ENCODE results near the gene CD164.
A peak's percentile ranks its signal among the peaks of the same experiment; 100 is the strongest.
"Not testable (repeated sequence)": the region's sequence is repeated elsewhere in the genome, so short reads cannot be mapped to it uniquely, and the experiment has no call there.

Gene CD164

GRCh38 chr6:109374326-109374892 lies 7.9 kb downstream of the CD164 start:
- no peak for DNase-seq

GRCh38 chr6:109373762-109374161 lies 8.5 kb downstream of the CD164 start:
- DNase-seq, result peak; percentile 62

DNA sequence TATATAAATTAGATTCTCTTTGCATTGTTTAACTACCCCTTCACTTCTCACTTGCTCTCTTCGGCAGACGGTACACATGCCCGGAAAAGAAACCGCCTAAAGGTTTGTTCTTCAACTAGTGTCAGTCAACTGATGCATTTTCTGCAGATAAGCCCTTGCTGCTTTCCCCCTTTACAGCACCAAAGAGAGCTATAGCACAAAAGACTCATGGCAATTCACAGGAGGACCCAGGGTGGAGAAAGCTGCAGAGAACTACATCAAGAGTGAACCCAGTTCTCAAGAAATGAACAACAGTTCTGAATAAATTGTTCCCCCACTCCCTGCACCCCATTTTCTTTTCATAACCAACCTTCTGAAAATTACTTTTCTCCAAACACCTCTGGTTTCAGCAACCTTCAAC lies 8.9 kb downstream of the CD164 start:
- DNase-seq, result peak; percentile 36

DNA sequence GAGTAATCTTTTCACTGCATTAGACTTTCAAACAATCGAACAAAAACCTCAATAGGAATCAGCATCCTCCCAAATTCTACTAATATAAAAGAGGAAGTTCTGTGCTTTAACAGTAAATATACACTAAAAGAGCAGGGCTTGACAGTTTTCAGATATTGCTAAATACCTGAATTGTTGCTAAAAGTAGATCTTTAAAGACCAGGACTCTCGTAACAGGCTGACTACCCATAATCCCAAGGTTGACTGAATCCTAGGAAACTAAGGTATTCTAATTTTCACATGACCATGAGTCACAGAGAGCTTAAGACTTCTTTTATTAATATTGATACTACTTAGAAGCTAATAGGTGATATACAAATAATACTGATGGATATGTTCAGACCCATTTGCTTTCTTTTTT lies 10.1 kb downstream of the CD164 start:
- no peak for DNase-seq

GRCh38 chr6:109370792-109371191 lies 11.5 kb downstream of the CD164 start:
- no peak for DNase-seq

- no peak for DNase-seq
Observed at GRCh38 chr6:109370336-109370735, 11.9 kb downstream of the CD164 start.

- DNase-seq, result no peak
Observed at GRCh38 chr6:109369728-109370127, 12.5 kb downstream of the CD164 start.

GRCh38 chr6:109364382-109365078 lies 17.7 kb downstream of the CD164 start:
- DNase-seq, result not testable (repeated sequence)

- no peak for DNase-seq
Observed at GRCh38 chr6:109363753-109364152, 18.5 kb downstream of the CD164 start.

GRCh38 chr6:109362102-109362884 lies 20.0 kb downstream of the CD164 start:
- DNase-seq, result no peak

GRCh38 chr6:109360791-109361190 lies 21.5 kb downstream of the CD164 start:
- DNase-seq, result no peak

DNA sequence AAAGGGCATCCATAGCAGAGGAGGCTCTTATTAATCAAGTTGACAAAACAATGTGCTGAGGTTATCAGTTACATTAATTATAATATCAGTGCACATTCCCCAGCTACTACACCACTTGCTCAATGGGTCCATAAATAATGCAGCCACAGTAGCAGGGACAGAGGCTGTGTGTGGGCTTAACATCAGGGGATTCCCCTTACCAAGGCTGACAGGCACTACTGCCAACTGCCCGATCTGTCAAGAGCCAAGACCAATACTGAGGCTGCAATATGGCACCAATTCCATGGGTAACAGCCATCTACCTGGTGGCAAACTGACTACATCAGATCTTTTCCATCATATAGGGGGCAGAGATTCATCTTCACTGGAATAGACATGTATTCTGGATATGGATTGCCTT lies 22.0 kb downstream of the CD164 start:
- DNase-seq, result no peak

- DNase-seq, result no peak
Observed at GRCh38 chr6:109359248-109359647, 23.0 kb downstream of the CD164 start.

DNA sequence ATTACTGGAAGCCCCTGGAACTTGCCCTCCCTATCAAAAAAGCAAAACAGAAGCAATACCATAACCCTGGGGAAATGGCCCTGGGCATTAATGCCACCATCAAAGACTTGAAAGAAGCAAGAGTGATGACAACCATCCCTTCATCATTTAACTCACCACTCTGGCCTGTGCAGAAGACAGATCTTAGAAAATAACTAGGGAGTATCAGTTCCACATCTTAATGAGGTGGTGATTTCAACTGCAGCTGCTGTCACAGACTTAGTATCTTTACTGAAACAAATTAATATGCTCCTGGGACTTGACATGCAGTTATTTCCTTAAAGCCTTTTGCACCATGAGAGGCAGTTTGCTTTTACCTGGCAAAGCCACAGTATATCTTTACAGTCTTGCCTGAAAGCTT lies 24.1 kb downstream of the CD164 start:
- DNase-seq, result no peak

DNA sequence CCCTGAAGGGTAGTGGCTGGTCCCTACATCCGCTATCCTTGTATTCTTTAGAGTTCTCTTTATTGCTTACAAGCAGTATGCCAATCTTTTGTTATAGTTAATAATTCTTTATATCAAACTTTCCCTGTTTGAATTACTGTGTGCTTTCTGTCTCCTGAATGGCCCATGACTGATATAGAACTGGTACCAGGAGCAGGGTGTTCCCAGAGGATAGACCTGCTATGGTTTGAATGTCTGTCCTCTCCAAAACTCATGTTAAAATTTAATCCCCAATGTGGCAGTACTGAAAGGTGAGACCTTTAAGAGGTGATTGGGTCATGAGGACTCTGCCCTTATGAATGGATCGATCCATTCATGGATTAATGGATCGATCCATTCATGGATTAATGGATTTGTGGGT lies 26.0 kb downstream of the CD164 start:
- no peak for DNase-seq

- no peak for DNase-seq
Observed at GRCh38 chr6:109351231-109352130, 30.8 kb downstream of the CD164 start.

DNA sequence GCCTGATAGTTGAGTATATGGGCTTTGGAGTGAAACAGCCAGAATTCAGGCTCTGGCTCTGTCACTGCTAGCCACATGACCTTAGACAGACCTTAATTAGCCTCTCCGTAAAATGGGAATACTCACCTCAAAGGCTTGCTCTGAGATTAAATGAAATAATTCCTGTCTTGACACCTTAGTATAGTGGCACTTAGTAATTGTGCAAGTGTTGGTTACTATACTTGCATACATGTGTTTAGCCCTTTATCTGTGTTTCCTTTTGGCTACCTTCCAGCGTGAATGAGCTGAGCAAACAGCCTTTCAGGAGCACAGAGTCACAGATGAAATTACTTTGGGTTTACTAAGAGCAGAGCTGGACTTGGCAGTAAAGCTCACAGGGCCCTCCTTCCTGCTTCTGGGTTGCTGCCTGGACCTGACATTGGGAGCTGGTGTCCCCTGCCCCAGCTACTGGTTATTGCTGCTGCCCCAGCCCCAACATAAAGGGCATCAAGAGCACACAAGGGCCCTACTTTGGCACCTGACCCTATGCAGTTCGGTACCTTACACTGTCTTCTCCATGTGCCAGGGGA lies 32.8 kb downstream of the CD164 start:
- DNase-seq, result no peak

DNA sequence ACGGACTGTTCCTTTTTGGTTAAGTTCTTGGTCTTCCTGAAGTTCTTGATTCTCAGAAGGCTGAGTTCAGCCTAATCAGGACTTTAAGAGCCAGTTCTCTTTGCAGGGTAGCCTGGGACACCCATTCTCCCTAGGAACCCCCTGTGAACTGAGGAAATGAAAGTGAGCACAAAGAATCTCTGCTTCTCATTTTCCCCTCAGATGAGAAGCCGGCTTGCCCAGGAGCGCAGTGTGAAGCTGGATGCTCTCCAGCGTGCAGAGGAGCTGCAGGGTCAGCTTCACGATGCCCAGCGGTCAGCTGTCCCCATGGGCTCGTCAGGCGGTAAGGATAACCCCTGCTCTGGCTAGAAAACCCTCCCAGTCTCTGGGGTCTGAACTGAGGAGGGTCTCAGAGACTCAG lies 34.0 kb downstream of the CD164 start:
- no peak for DNase-seq

DNA sequence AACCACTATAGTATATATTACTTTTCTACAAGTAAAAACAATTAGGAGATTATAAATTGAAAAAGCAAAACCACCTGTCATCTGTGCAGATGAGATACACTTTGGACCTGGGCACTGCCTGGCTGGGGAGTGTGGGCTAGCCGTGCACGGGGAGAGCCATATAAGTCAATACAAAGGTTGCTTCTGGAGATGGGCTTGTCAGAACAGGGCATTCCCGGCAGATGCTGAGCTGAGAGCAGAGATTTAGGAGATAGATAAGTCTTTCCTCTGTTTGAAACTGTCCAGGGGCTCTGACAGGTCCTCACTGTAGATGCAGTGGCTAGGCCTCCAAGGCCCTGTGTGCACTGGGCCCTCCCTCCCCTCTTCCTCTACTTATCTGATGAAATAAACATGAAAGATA lies 34.5 kb downstream of the CD164 start:
- DNase-seq, result no peak

GRCh38 chr6:109345986-109346385 lies 36.3 kb downstream of the CD164 start:
- no peak for DNase-seq

GRCh38 chr6:109344226-109344625 lies 38.0 kb downstream of the CD164 start:
- no peak for DNase-seq

- DNase-seq, result no peak
Observed at GRCh38 chr6:109343518-109343917, 38.7 kb downstream of the CD164 start.

DNA sequence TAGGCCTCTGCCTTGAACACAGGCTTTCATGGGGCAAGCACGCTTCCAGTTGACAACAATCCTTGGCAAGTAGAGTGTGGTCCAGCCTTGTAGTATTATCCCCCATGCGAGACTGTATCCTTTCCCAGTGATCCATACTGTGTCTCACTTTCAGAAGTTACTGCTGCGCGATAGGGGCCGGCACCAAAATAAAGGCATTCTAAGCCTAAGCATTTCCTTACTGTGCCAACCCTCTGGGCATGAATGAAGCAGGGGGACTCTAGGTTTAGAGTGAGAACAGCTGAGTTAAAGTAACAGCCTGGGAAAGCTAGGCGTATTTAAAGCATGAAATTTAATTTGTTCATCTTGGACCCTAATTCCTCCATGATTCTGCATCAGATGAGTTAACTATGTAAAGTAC lies 39.4 kb downstream of the CD164 start:
- no peak for DNase-seq

Data from stimulated activated CD4-positive, alpha-beta T cell treated with anti-CD3 and anti-CD28 coated beads, Interleukin-4, amount 100 ng/mL, for 24 hours (primary cell).